Measurements from ENCODE around the gene TMEM39A. TPM values are rescaled to one million over a fixed set of nuclear protein-coding genes. Genes with fewer than 3 reads are reported as not detected.

The TMEM39A gene
- total RNA-seq, 4 donors from 2014 or later, result 54.7 to 60.2 (median 56.9) TPM

GRCh38 chr3:119433613-119434325 lies 29.6 kb downstream of the TMEM39A start:
- ATAC-seq (ENCODE audit: low FRiP score), result no peak
- TF ChIP-seq CTCF (IDR thresholded peaks at IDR 0.05), result no peak
- DNase-seq (ENCODE audit: low spot score), result no peak

- DNase-seq (ENCODE audit: low spot score) (no peak), ATAC-seq (ENCODE audit: low FRiP score) (no peak)
- TF ChIP-seq CTCF (IDR thresholded peaks at IDR 0.05), result no peak
Measured at GRCh38 chr3:119428538-119428937, 34.9 kb downstream of the TMEM39A start.

GRCh38 chr3:119427669-119428068 lies 35.7 kb downstream of the TMEM39A start:
- no peak for TF ChIP-seq CTCF (IDR thresholded peaks at IDR 0.05)
- ATAC-seq (ENCODE audit: low FRiP score), result no peak
- no peak for DNase-seq (ENCODE audit: low spot score)

GRCh38 chr3:119420196-119420595 lies 43.2 kb downstream of the TMEM39A start:
- no peak for TF ChIP-seq CTCF (IDR thresholded peaks at IDR 0.05)
- ATAC-seq (ENCODE audit: low FRiP score) (no peak), DNase-seq (ENCODE audit: low spot score) (no peak)

- no peak for ATAC-seq (ENCODE audit: low FRiP score)
- no peak for TF ChIP-seq CTCF (IDR thresholded peaks at IDR 0.05)
- DNase-seq (ENCODE audit: low spot score), result no peak
Measured at GRCh38 chr3:119418641-119419040, 44.8 kb downstream of the TMEM39A start.

- no peak for TF ChIP-seq CTCF (IDR thresholded peaks at IDR 0.05)
- peak; percentile 34 for ATAC-seq (ENCODE audit: low FRiP score)
- DNase-seq (ENCODE audit: low spot score), result no peak
Measured at GRCh38 chr3:119417771-119418512, 45.5 kb downstream of the TMEM39A start.

- no peak for TF ChIP-seq CTCF (IDR thresholded peaks at IDR 0.05)
- DNase-seq (ENCODE audit: low spot score) (no peak), ATAC-seq (ENCODE audit: low FRiP score) (no peak)
Measured at GRCh38 chr3:119416873-119417272, 46.5 kb downstream of the TMEM39A start.

All from omental fat pad (tissue), 4 donors.